ENCODE measurements around the gene DENND4A.

DNA sequence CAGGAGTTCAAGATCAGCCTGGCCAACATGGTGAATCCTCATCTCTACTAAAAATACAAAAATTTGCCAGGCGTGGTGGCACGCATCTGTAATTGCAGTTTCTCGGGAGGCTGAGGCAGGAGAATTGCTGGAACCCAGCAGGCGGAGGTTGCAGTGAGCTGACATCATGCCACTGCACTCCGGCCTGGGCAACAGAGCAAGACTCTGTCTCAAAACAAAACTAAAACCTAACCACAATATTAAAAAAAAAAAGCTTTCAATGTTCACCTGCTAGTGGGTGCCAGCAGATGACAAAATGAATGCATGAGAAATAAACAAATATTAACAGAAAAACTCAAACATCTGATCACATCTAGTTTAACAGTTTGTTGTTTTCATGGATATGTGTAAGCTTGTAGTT is 161.3 kb downstream of the DENND4A start:
- TF ChIP-seq, protein P1, sequence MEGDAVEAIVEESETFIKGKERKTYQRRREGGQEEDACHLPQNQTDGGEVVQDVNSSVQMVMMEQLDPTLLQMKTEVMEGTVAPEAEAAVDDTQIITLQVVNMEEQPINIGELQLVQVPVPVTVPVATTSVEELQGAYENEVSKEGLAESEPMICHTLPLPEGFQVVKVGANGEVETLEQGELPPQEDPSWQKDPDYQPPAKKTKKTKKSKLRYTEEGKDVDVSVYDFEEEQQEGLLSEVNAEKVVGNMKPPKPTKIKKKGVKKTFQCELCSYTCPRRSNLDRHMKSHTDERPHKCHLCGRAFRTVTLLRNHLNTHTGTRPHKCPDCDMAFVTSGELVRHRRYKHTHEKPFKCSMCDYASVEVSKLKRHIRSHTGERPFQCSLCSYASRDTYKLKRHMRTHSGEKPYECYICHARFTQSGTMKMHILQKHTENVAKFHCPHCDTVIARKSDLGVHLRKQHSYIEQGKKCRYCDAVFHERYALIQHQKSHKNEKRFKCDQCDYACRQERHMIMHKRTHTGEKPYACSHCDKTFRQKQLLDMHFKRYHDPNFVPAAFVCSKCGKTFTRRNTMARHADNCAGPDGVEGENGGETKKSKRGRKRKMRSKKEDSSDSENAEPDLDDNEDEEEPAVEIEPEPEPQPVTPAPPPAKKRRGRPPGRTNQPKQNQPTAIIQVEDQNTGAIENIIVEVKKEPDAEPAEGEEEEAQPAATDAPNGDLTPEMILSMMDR (IDR thresholded peaks at IDR 0.05) = no peak
- TF ChIP-seq EP300 (IDR thresholded peaks at IDR 0.05) (no peak), POLR2A (IDR thresholded peaks at IDR 0.05) (no peak), POLR2AphosphoS5 (IDR thresholded peaks at IDR 0.05) (no peak)
